Fibroblast of mammary gland (primary cell): ENCODE results near the gene SPIRE1.

Experiments
- DNase-seq: peaks from one replicate; pipeline ENCODE4 v3.0.0-alpha.2; 2010; ENCODE audit warnings: low read depth
- H3K4me3 ChIP-seq: 2 replicates; pipeline ENCODE4 v1.5.1; 2011; ENCODE audit warnings: low read depth, mild to moderate bottlenecking, low read length, moderate library complexity; ENCODE audit not compliant: control insufficient read depth
- CTCF ChIP-seq: conservative IDR thresholded peaks from 2 replicates; pipeline ENCODE4 v1.5.1; 2011; ENCODE audit warnings: low read depth, low read length, inconsistent platforms; ENCODE audit not compliant: control insufficient read depth, insufficient read depth

Gene SPIRE1

GRCh38 chr18:12479536-12479935, 178.4 kb downstream of the SPIRE1 start:
- DNase-seq: no peak
- H3K4me3 ChIP-seq: no peak overlapping the region
- no peak for TF ChIP-seq CTCF

GRCh38 chr18:12478269-12479047, 179.4 kb downstream of the SPIRE1 start:
- no peak overlapping the region for H3K4me3 ChIP-seq
- no peak for DNase-seq
- TF ChIP-seq CTCF: peak; percentile 14

- TF ChIP-seq CTCF: no peak
- no peak for DNase-seq
- no peak overlapping the region for H3K4me3 ChIP-seq
Measured at GRCh38 chr18:12477606-12478005, 180.3 kb downstream of the SPIRE1 start.

- no peak overlapping the region for H3K4me3 ChIP-seq
- no peak for DNase-seq
- TF ChIP-seq CTCF: no peak
Measured at GRCh38 chr18:12476955-12477354, 181.0 kb downstream of the SPIRE1 start.

GRCh38 chr18:12474876-12475275, 183.0 kb downstream of the SPIRE1 start:
- no peak for DNase-seq
- TF ChIP-seq CTCF: no peak
- no peak overlapping the region for H3K4me3 ChIP-seq

GRCh38 chr18:12474146-12474545, 183.8 kb downstream of the SPIRE1 start:
- H3K4me3 ChIP-seq: no peak overlapping the region
- DNase-seq: no peak
- no peak for TF ChIP-seq CTCF
